OCI-LY7 (cell line): Measurements from ENCODE around the gene VPS37B. TPM values are rescaled to one million over a fixed set of nuclear protein-coding genes. Genes with fewer than 3 reads are reported as not detected.

ENCODE experiments used
- BruUV-seq: library from RNA; stranded (reverse); fragments of 400-500 nt; replicated peaks from 2 replicates; lab custom pipeline; 2021; lab: Mats Ljungman, UMichigan
- CTCF ChIA-PET: fragments of 300-600 bp; sonication (Branson Sonifier 250); formaldehyde crosslinking; loops from one replicate; lab custom pipeline; 2022; ENCODE audit warnings: antibody characterized with exemption; ENCODE audit not compliant: unreplicated experiment; lab: Charles Lee
- POLR2A ChIA-PET: fragments of 300-600 bp; sonication (Branson Sonifier 250); formaldehyde crosslinking; loops from one replicate; lab custom pipeline; 2022; ENCODE audit warnings: antibody characterized with exemption; lab: Charles Lee
- DNase-seq: peaks from one replicate; pipeline ENCODE4 v3.0.0-alpha.2; 2015; ENCODE audit warnings: low spot score
- H2AFZ ChIP-seq: fragments of 200-600 bp; sonication (generic), shearing (Covaris generic); 2 replicates; pipeline ENCODE4 v1.6.1; 2014; ENCODE audit warnings: mild to moderate bottlenecking, antibody characterized with exemption, low read length, moderate library complexity
- H3K27ac ChIP-seq: fragments of 200-600 bp; sonication (generic); 2 replicates; pipeline ENCODE4 v1.5.1; 2014; ENCODE audit warnings: mixed run types, low read depth, mild to moderate bottlenecking, moderate library complexity, low read length, inconsistent platforms; ENCODE audit not compliant: poor library complexity, severe bottlenecking
- H3K36me3 ChIP-seq: fragments of 200-600 bp; sonication (generic); 2 replicates; pipeline ENCODE4 v1.6.1; 2014; ENCODE audit warnings: mild to moderate bottlenecking, antibody characterized with exemption, low read length, moderate library complexity, mixed read lengths; ENCODE audit not compliant: insufficient read depth
- H3K4me1 ChIP-seq: fragments of 200-600 bp; sonication (generic); 2 replicates; pipeline ENCODE4 v1.5.1; 2014; ENCODE audit warnings: mild to moderate bottlenecking, low read length; ENCODE audit not compliant: insufficient read depth, poor library complexity, severe bottlenecking
- H3K4me2 ChIP-seq: fragments of 200-600 bp; sonication (generic); 2 replicates; pipeline ENCODE4 v1.6.1; 2014; ENCODE audit warnings: mild to moderate bottlenecking, low read length
- H3K4me3 ChIP-seq: fragments of 200-600 bp; sonication (generic); 2 replicates; pipeline ENCODE4 v1.5.1; 2014; ENCODE audit warnings: mild to moderate bottlenecking, low read depth, low read length; ENCODE audit not compliant: poor library complexity, severe bottlenecking
- H3K79me2 ChIP-seq: fragments of 200-600 bp; sonication (generic); 2 replicates; pipeline ENCODE4 v1.6.1; 2016; ENCODE audit warnings: low read depth, mild to moderate bottlenecking, low read length, moderate library complexity, mixed read lengths; ENCODE audit not compliant: insufficient read depth
- H3K9me2 ChIP-seq: fragments of 200-600 bp; sonication (generic); 2 replicates; pipeline ENCODE4 v1.6.1; 2016; ENCODE audit warnings: mild to moderate bottlenecking, low read length, mixed read lengths; ENCODE audit not compliant: insufficient read depth
- H3K9me3 ChIP-seq: fragments of 200-600 bp; sonication (generic); 2 replicates; pipeline ENCODE4 v1.6.1; 2014; ENCODE audit warnings: mild to moderate bottlenecking, mixed run types, low read length, mixed read lengths
- H4K20me1 ChIP-seq: fragments of 200-600 bp; sonication (generic); 2 replicates; pipeline ENCODE4 v1.6.1; 2014; ENCODE audit warnings: mild to moderate bottlenecking, antibody characterized with exemption, low read length, moderate library complexity, mixed read lengths; ENCODE audit not compliant: insufficient read depth
- EZH2phosphoT487 ChIP-seq: fragments of 200-600 bp; sonication (generic); IDR thresholded peaks from 2 replicates; pipeline ENCODE4 v1.6.1; 2018; ENCODE audit warnings: low read depth, borderline replicate concordance, mild to moderate bottlenecking, mixed run types, antibody characterized with exemption, low read length, moderate library complexity, mixed read lengths
- intact Hi-C: fragments of 100-400 bp; cut with micrococcal nuclease; formaldehyde crosslinking; loops from one replicate; pipeline ENCODE4 v1.10.0; 2022; ENCODE audit not compliant: unreplicated experiment
- total RNA-seq, 2 experiments: library from RNA; depleted of rRNA in 1 of 2; stranded (reverse); fragments of >200 nt in 1 of 2; shearing (Covaris generic) in 1 of 2; gene quantifications; 2 replicates each; pipeline ENCODE4 v1.2.3, GENCODE V29; 2014 to 2022
- TF ChIP-seq, protein P1 (sequence below): fragments of 200-600 bp; sonication (generic); conservative IDR thresholded peaks from 2 replicates; pipeline ENCODE4 v1.5.1; 2014; ENCODE audit warnings: mild to moderate bottlenecking, antibody characterized with exemption, low read length, moderate library complexity, mixed read lengths

The VPS37B gene
- total RNA-seq, 2 experiments from 2014 or later = 1.7 to 2.5 TPM

- peaks cover 47% of the 10 kb centered on the region for H3K79me2 ChIP-seq
- peaks cover 12% of the 10 kb centered on the region; the same call in 1 of the 2 replicates for H4K20me1 ChIP-seq
- ChIA-PET POLR2A (no interaction called here), CTCF (no interaction called here)
- no peaks in the 10 kb centered on the region for H3K9me2 ChIP-seq
- TF ChIP-seq EZH2phosphoT487 = no peak
- TF ChIP-seq, protein P1, sequence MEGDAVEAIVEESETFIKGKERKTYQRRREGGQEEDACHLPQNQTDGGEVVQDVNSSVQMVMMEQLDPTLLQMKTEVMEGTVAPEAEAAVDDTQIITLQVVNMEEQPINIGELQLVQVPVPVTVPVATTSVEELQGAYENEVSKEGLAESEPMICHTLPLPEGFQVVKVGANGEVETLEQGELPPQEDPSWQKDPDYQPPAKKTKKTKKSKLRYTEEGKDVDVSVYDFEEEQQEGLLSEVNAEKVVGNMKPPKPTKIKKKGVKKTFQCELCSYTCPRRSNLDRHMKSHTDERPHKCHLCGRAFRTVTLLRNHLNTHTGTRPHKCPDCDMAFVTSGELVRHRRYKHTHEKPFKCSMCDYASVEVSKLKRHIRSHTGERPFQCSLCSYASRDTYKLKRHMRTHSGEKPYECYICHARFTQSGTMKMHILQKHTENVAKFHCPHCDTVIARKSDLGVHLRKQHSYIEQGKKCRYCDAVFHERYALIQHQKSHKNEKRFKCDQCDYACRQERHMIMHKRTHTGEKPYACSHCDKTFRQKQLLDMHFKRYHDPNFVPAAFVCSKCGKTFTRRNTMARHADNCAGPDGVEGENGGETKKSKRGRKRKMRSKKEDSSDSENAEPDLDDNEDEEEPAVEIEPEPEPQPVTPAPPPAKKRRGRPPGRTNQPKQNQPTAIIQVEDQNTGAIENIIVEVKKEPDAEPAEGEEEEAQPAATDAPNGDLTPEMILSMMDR = no peak
- no TSS peak for BruUV-seq
- no peak overlapping the region for H3K27ac ChIP-seq
- no peaks in the 10 kb centered on the region for H3K9me3 ChIP-seq
- H3K36me3 ChIP-seq = peaks cover 20% of the 10 kb centered on the region
- peaks cover 26% of the 10 kb centered on the region for H3K4me1 ChIP-seq
- DNase-seq = no peak
- no peak overlapping the region for H2AFZ ChIP-seq
- no peak overlapping the region for H3K4me3 ChIP-seq
- intact Hi-C loops = loop anchor here (5.0 kb wide), 1 partner anchor 48 kb away; no protein-coding TSS in a partner anchor
- H3K4me2 ChIP-seq = no peak overlapping the region
These were observed 55.9 kb downstream of the VPS37B start for GRCh38 chr12:122839907-122840554.

GRCh38 chr12:122838841-122839240, 57.1 kb downstream of the VPS37B start:
- Histone ChIP-seq H3K27ac (no peak overlapping the region), H4K20me1 (peaks cover 12% of the 10 kb centered on the region; the same call in 1 of the 2 replicates), H2AFZ (no peak overlapping the region), H3K79me2 (peaks cover 47% of the 10 kb centered on the region), H3K36me3 (peaks cover 20% of the 10 kb centered on the region), H3K9me3 (no peaks in the 10 kb centered on the region), H3K9me2 (no peaks in the 10 kb centered on the region), H3K4me1 (peaks cover 35% of the 10 kb centered on the region), H3K4me2 (peak overlapping the region; percentile 90), H3K4me3 (no peak overlapping the region)
- ChIA-PET CTCF (no interaction called here), POLR2A (no interaction called here)
- no TSS peak for BruUV-seq
- TF ChIP-seq, protein P1 = no peak
- no peak for TF ChIP-seq EZH2phosphoT487
- intact Hi-C loops = loop anchor here (5.0 kb wide), 1 partner anchor 47 kb away; no protein-coding TSS in a partner anchor
- no peak for DNase-seq
